ENCODE data around the gene TMEM221. TPM values are rescaled to one million over a fixed set of nuclear protein-coding genes. Genes with fewer than 3 reads are reported as not detected.
A peak's percentile ranks its signal among the peaks of the same experiment; 100 is the strongest.

The TMEM221 gene
- total RNA-seq, 1 experiment from 2014 or later, result not detected

GRCh38 chr19:17445526-17446165, 2.8 kb downstream of the TMEM221 start:
- no peak for DNase-seq (ENCODE audit: low read depth)

GRCh38 chr19:17441241-17442021, 7.0 kb downstream of the TMEM221 start:
- DNase-seq (ENCODE audit: low read depth), result peak; percentile 34

- no peak for DNase-seq (ENCODE audit: low read depth)
Observed at GRCh38 chr19:17436874-17437267, 11.6 kb downstream of the TMEM221 start.

- DNase-seq (ENCODE audit: low read depth), result no peak
Observed at GRCh38 chr19:17436094-17436873, 12.2 kb downstream of the TMEM221 start.

GRCh38 chr19:17435218-17435617, 13.2 kb downstream of the TMEM221 start:
- DNase-seq (ENCODE audit: low read depth), result no peak

GRCh38 chr19:17431417-17431816, 17.1 kb downstream of the TMEM221 start:
- DNase-seq (ENCODE audit: low read depth), result no peak

- DNase-seq (ENCODE audit: low read depth), result no peak
Observed at GRCh38 chr19:17429641-17430113, 18.8 kb downstream of the TMEM221 start.

GRCh38 chr19:17424743-17425365, 23.6 kb downstream of the TMEM221 start:
- no peak for DNase-seq (ENCODE audit: low read depth)

GRCh38 chr19:17423429-17424208, 24.8 kb downstream of the TMEM221 start:
- no peak for DNase-seq (ENCODE audit: low read depth)

- no peak for DNase-seq (ENCODE audit: low read depth)
Observed at GRCh38 chr19:17421942-17422341, 26.5 kb downstream of the TMEM221 start.

GRCh38 chr19:17420475-17420924, 28.0 kb downstream of the TMEM221 start:
- DNase-seq (ENCODE audit: low read depth), result no peak

- peak; percentile 99 for DNase-seq (ENCODE audit: low read depth)
Observed at GRCh38 chr19:17419621-17420474, 28.6 kb downstream of the TMEM221 start, which contains the start of gene MVB12A. TSS of gene MVB12A (plus strand) at chr19:17420047. CDS start at chr19:17420136, 89 bp downstream.

GRCh38 chr19:17419154-17419620, 29.3 kb downstream of the TMEM221 start:
- no peak for DNase-seq (ENCODE audit: low read depth)

GRCh38 chr19:17418710-17419109, 29.8 kb downstream of the TMEM221 start:
- DNase-seq (ENCODE audit: low read depth), result no peak

- DNase-seq (ENCODE audit: low read depth), result no peak
Observed at GRCh38 chr19:17415121-17415520, 33.3 kb downstream of the TMEM221 start.

GRCh38 chr19:17414097-17414496, 34.4 kb downstream of the TMEM221 start:
- no peak for DNase-seq (ENCODE audit: low read depth)

- DNase-seq (ENCODE audit: low read depth), result no peak
Observed at GRCh38 chr19:17411801-17412200, 36.7 kb downstream of the TMEM221 start.

- no peak for DNase-seq (ENCODE audit: low read depth)
Observed at GRCh38 chr19:17409990-17410389, 38.5 kb downstream of the TMEM221 start.

- DNase-seq (ENCODE audit: low read depth), result no peak
Observed at GRCh38 chr19:17406887-17407196, 41.6 kb downstream of the TMEM221 start.

Measured in LHCN-M2 (cell line).